Thyroid gland (tissue), 4 donors: ENCODE measurements around the gene KASH5.

Source experiments
- POLR2A ChIP-seq, 2 donors: fragments of 450-650 bp; IDR thresholded peaks; one replicate each; pipeline ENCODE4 v1.6.1; 2017; ENCODE audit warnings: antibody characterized with exemption in 2 of 2, mild to moderate bottlenecking in 2 of 2, moderate library complexity in 1 of 2
- TF ChIP-seq, protein P1 (sequence below), 6 experiments: fragments of 200-600 bp in 3 of 6; fragments of 450-650 bp in 3 of 6; sonication (generic) in 3 of 6; IDR thresholded peaks; one replicate each; pipeline ENCODE4 v1.5.1; 2016 to 2019; ENCODE audit warnings: antibody characterized with exemption in 6 of 6, mild to moderate bottlenecking in 2 of 6, inconsistent platforms in 1 of 6, moderate library complexity in 1 of 6

DNA sequence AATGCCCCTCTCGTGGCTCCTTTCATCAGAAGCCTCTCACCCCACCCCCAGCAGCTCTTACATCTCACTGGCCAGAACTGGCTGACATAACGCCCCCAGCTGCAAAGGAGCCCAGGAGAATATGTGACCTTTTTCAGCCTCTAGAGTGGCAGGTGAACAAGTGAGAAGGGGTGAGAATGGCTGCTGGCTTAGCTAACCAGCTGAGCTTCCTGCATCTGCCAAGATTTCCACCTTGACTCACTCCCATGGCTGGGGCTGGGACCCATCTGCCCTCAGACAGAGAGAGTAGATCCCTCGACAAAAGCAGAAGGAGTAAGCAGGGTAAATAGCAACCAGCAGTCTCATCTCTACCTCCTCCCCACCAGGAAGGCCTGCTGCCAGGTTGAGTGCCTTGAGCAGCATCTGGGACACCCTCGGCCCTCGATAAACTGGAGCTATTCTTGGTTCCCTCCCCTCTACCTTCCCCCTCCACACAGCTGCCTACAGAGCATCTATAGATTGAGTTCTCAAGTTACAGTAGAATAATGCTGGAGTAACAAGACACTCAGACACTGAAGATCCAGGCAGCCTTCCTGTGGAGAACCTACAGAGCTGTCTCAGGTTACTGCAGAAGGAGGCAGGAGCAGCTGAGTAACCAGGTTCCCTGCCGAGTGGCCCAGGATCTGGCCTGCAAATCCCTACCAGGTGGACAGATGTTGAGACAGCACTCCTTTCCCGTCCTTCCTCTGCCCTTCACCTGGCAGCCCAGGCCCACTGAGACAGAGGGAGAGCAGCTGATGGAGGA lies 15.5 kb downstream of the KASH5 start:
- TF ChIP-seq, protein P1, sequence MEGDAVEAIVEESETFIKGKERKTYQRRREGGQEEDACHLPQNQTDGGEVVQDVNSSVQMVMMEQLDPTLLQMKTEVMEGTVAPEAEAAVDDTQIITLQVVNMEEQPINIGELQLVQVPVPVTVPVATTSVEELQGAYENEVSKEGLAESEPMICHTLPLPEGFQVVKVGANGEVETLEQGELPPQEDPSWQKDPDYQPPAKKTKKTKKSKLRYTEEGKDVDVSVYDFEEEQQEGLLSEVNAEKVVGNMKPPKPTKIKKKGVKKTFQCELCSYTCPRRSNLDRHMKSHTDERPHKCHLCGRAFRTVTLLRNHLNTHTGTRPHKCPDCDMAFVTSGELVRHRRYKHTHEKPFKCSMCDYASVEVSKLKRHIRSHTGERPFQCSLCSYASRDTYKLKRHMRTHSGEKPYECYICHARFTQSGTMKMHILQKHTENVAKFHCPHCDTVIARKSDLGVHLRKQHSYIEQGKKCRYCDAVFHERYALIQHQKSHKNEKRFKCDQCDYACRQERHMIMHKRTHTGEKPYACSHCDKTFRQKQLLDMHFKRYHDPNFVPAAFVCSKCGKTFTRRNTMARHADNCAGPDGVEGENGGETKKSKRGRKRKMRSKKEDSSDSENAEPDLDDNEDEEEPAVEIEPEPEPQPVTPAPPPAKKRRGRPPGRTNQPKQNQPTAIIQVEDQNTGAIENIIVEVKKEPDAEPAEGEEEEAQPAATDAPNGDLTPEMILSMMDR (IDR thresholded peaks at IDR 0.05), result no peak
- no peak for TF ChIP-seq POLR2A (IDR thresholded peaks at IDR 0.05)
